GM11168 (cell line): ENCODE data around the gene REV3L.
"Not testable (repeated sequence)": the region's sequence is repeated elsewhere in the genome, so short reads cannot be mapped to it uniquely, and the experiment has no call there.

ENCODE experiments used
- in situ Hi-C: fragments of 300-500 bp; cut with MboI; formaldehyde crosslinking; loops from one replicate; pipeline ENCODE4 v1.12.0; 2022; ENCODE audit warnings: low sequenced_read_pairs; ENCODE audit not compliant: unreplicated experiment

REV3L gene

GRCh38 chr6:111329882-111330633, 153.0 kb downstream of the REV3L start:
- in situ Hi-C loops, result no loop called here

- in situ Hi-C loops, result no loop called here
Measured at GRCh38 chr6:111326563-111326962, 156.5 kb downstream of the REV3L start.

- in situ Hi-C loops, result no loop called here
Measured at GRCh38 chr6:111322145-111322544, 160.9 kb downstream of the REV3L start.

- in situ Hi-C loops, result not testable (repeated sequence)
Measured at GRCh38 chr6:111307950-111308349, 175.1 kb downstream of the REV3L start.

GRCh38 chr6:111307275-111307858, 175.7 kb downstream of the REV3L start:
- in situ Hi-C loops, result no loop called here

- in situ Hi-C loops, result no loop called here
Measured at GRCh38 chr6:111306104-111306888, 176.7 kb downstream of the REV3L start.

GRCh38 chr6:111301946-111302345, 181.1 kb downstream of the REV3L start:
- in situ Hi-C loops, result no loop called here

- in situ Hi-C loops, result not testable (repeated sequence)
Measured at GRCh38 chr6:111300938-111301800, 181.8 kb downstream of the REV3L start.

- in situ Hi-C loops, result no loop called here
Measured at GRCh38 chr6:111297776-111298175, 185.2 kb downstream of the REV3L start.

- in situ Hi-C loops, result no loop called here
Measured at GRCh38 chr6:111294374-111294967, 188.5 kb downstream of the REV3L start.

- in situ Hi-C loops, result no loop called here
Measured at GRCh38 chr6:111291336-111292259, 191.4 kb downstream of the REV3L start.

GRCh38 chr6:111290689-111291335, 192.2 kb downstream of the REV3L start:
- in situ Hi-C loops, result not testable (repeated sequence)

- in situ Hi-C loops, result not testable (repeated sequence)
Measured at GRCh38 chr6:111284356-111284755, 198.7 kb downstream of the REV3L start.

GRCh38 chr6:111283707-111284106, 199.3 kb downstream of the REV3L start:
- in situ Hi-C loops, result no loop called here

- in situ Hi-C loops, result no loop called here
Measured at GRCh38 chr6:111282515-111282914, 200.5 kb downstream of the REV3L start.

- in situ Hi-C loops, result no loop called here
Measured at GRCh38 chr6:111280445-111280955, 202.5 kb downstream of the REV3L start.

- in situ Hi-C loops, result no loop called here
Measured at GRCh38 chr6:111278731-111279130, 204.3 kb downstream of the REV3L start.

- in situ Hi-C loops, result no loop called here
Measured at GRCh38 chr6:111277819-111278218, 205.2 kb downstream of the REV3L start.
